Fibroblast of pulmonary artery (primary cell): ENCODE results near the gene ACIN1.

Experiments
- DNase-seq: peaks from one replicate; pipeline ENCODE4 v3.0.0-alpha.2; 2010; ENCODE audit warnings: low read depth
- H3K4me3 ChIP-seq: replicated peaks from 2 replicates; pipeline ENCODE4 v1.5.1; 2011; ENCODE audit warnings: low read depth, mild to moderate bottlenecking, control low read depth, low read length, moderate library complexity
- TF ChIP-seq, protein P1 (sequence below): IDR thresholded peaks from 2 replicates; pipeline ENCODE4 v1.5.1; 2011; ENCODE audit warnings: mild to moderate bottlenecking, control low read depth, low read length, inconsistent platforms; ENCODE audit errors: missing control alignments

Gene ACIN1

DNA sequence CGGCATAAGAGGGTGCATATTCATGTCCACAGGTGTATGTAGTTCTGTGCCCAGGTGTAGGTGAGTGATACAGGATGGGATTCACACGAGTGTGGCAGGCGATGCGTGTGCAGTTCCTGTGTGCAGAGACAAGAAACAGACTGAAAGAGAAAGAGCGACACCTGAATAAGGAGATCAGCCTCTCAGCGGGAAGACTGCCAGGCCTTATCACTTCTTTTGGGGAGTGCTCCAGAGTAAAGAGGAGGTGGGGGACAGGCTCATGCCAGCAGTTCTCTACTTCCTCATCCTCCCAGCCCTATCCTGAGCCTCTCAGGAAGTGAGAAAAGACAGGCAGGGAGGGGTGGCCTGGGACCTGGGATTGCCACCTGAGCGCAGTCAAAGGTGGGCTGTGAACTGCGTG lies 50.1 kb downstream of the ACIN1 start:
- H3K4me3 ChIP-seq, result no peak overlapping the region
- no peak for DNase-seq
- TF ChIP-seq, protein P1, sequence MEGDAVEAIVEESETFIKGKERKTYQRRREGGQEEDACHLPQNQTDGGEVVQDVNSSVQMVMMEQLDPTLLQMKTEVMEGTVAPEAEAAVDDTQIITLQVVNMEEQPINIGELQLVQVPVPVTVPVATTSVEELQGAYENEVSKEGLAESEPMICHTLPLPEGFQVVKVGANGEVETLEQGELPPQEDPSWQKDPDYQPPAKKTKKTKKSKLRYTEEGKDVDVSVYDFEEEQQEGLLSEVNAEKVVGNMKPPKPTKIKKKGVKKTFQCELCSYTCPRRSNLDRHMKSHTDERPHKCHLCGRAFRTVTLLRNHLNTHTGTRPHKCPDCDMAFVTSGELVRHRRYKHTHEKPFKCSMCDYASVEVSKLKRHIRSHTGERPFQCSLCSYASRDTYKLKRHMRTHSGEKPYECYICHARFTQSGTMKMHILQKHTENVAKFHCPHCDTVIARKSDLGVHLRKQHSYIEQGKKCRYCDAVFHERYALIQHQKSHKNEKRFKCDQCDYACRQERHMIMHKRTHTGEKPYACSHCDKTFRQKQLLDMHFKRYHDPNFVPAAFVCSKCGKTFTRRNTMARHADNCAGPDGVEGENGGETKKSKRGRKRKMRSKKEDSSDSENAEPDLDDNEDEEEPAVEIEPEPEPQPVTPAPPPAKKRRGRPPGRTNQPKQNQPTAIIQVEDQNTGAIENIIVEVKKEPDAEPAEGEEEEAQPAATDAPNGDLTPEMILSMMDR, result no peak

DNA sequence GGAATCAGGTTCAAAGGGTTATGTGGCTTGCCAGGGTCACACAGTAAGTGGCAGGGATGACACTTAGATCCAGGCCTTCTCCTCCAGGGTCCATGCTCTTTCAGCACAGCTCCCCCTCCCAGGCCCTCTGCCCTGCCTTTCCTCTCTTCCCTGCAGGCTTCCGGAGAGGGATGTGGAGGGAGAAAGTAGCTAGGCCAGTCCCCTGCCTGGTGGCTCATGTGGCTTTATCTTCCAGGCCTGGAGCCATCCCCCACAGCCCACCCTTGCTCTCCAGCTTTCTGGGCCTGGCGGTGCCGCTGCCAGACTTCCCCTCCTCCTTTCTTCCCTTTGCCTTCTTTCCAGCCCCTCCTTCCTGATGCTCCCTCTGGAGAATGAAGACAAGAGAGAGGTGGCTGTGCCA lies 51.2 kb downstream of the ACIN1 start:
- no peak overlapping the region for H3K4me3 ChIP-seq
- TF ChIP-seq, protein P1, result no peak
- no peak for DNase-seq

DNA sequence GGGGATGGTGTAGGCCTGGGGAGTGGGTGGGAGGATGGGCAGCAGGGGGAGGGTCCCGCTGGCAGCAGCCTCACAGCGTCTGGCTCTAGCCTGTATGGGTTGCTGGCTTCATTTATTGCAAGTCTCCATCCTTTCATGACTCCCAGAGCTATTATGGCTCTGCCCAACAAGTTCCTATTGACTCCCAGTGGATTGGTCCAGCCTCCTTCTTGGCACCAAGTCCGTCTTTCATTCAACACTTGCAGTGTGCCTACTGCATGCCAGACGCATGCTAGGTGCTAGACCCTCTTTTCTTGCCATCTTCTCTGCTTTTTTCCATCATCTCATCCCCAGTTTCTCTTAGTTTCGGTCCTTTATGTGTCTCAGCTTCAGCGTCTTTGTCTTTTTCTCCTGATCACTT lies 51.8 kb downstream of the ACIN1 start:
- H3K4me3 ChIP-seq, result no peak overlapping the region
- TF ChIP-seq, protein P1, result no peak
- no peak for DNase-seq

DNA sequence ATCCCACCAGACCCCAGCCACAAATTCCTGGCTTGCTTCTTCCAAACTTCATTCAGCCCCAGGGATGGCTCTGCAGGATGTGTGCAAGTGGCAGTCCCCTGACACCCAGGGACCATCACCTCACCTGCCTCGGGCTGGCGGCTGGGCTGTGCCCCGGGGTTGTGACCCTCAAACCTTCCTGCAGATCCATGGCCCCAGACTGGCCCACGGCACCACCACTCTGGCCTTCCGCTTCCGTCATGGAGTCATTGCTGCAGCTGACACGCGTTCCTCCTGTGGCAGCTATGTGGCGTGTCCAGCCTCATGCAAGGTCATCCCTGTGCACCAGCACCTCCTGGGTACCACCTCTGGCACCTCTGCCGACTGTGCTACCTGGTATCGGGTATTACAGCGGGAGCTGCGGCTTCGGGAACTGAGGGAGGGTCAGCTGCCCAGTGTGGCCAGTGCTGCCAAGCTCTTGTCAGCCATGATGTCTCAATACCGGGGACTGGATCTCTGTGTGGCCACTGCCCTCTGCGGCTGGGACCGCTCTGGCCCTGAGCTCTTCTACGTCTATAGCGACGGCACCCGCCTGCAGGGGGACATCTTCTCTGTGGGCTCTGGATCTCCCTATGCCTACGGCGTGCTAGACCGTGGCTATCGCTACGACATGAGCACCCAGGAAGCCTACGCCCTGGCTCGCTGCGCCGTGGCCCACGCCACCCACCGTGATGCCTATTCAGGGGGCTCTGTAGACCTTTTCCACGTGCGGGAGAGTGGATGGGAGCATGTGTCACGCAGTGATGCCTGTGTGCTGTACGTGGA lies 52.6 kb downstream of the ACIN1 start, which contains the start of gene PSMB11:
Gene PSMB11, plus strand, starts transcription at position 51 of the 804 bp plus-strand sequence. Its CDS starts 14 bp downstream, at position 65.
- TF ChIP-seq, protein P1, result no peak
- H3K4me3 ChIP-seq, result no peak within 1 kb of the TSS
- no peak for DNase-seq

DNA sequence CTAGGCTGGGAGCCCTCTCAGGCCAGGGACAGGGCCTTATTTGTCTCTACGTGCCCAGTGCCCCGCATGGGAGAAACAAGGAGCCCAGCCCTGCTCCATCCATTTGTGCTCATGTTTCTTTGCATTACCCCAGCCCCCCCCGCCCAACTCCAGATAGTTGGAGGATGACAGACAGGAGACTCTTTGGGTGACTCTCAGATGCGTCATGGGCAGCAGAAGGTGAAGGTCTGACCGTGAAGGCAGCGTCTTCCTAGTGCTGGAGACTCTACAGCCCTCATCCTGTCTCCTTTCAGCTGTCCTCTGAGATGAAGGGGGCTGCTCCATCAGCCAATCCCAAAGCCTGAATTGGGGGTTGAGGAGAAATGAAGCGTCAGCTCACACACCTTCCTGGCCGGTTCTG lies 53.2 kb downstream of the ACIN1 start:
- no peak for DNase-seq
- TF ChIP-seq, protein P1, result no peak

DNA sequence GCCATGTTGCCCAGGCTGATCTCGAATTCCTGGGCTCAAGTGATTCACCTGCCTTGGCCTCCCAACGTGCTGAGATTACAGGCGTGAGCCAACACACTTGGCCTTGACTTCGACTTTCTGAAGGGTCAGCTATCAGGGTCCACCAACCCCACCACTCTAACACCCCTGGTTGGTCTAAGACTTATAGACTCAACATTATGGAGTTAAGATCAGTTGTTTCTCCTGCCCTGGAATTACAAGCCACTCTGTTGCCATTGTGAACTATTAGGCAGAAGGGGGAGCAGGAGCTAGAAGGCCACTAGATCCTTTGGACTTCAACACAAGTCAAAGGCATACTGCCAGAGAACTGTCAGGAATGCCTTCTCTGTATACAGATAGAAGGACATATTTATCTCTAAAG lies 54.8 kb downstream of the ACIN1 start:
- DNase-seq, result no peak
- no peak overlapping the region for H3K4me3 ChIP-seq
- TF ChIP-seq, protein P1, result no peak

More for the DNA sequence above, 53.2 kb downstream of the ACIN1 start:
- no peak overlapping the region for H3K4me3 ChIP-seq
